Kidney tubule cell (primary cell): ENCODE results near the gene FJX1.
"Not testable (repeated sequence)": the region's sequence is repeated elsewhere in the genome, so short reads cannot be mapped to it uniquely, and the experiment has no call there.

Source experiments
- DNase-seq: peaks from one replicate; pipeline ENCODE4 v3.0.0-alpha.2; 2018; ENCODE audit warnings: low spot score

The FJX1 gene

GRCh38 chr11:35668350-35668749 is 50.1 kb downstream of the FJX1 start:
- DNase-seq, result not testable (repeated sequence)
